IMR-90 (cell line): ENCODE measurements around the gene YBX1. TPM values are rescaled to one million over a fixed set of nuclear protein-coding genes. Genes with fewer than 3 reads are reported as not detected.

Experiments used
- ATAC-seq: fragments of 200-7000 bp; cut with Tn5 transposase; 2 replicates; pipeline ENCODE4 v1.9.1; 2020; ENCODE audit warnings: low read depth, mild to moderate bottlenecking, moderate library complexity
- BruUV-seq: library from RNA; stranded (reverse); fragments of 400-500 nt; replicated peaks from 2 replicates; lab custom pipeline; 2021; lab: Mats Ljungman, UMichigan
- CTCF ChIA-PET: fragments of 300-600 bp; formaldehyde crosslinking; extraction: SDS; loops from one replicate; lab custom pipeline; 2021; ENCODE audit warnings: antibody characterized with exemption; lab: Yijun Ruan, JAX
- POLR2A ChIA-PET: fragments of 300-600 bp; sonication (Branson Sonifier 250); formaldehyde crosslinking; loops from one replicate; lab custom pipeline; 2022; ENCODE audit warnings: antibody characterized with exemption; ENCODE audit not compliant: unreplicated experiment; lab: Charles Lee
- DNase-seq: peaks from one replicate; pipeline ENCODE4 v3.0.0; 2013
- H2AFZ ChIP-seq: replicated peaks from 2 replicates; pipeline ENCODE3; 2013; ENCODE audit warnings: low read length, mild to moderate bottlenecking; ENCODE audit not compliant: poor library complexity
- H2AK5ac ChIP-seq: 2 replicates; pipeline ENCODE4 v1.6.1; 2013; ENCODE audit warnings: low read depth, low read length, inconsistent platforms
- H2AK9ac ChIP-seq: replicated peaks from 2 replicates; pipeline ENCODE3; 2013; ENCODE audit warnings: mild to moderate bottlenecking, low read depth, low read length, moderate library complexity; ENCODE audit not compliant: poor library complexity
- H2BK120ac ChIP-seq: 2 replicates; pipeline ENCODE4 v1.6.1; 2013; ENCODE audit warnings: low read depth, low read length, inconsistent platforms
- H2BK15ac ChIP-seq: 3 replicates; pipeline ENCODE4 v1.6.1; 2013; ENCODE audit warnings: low read depth, low read length, inconsistent platforms
- H2BK20ac ChIP-seq: 2 replicates; pipeline ENCODE4 v1.6.1; 2013; ENCODE audit warnings: low read depth, mild to moderate bottlenecking, inconsistent platforms, low read length, moderate library complexity
- H2BK5ac ChIP-seq: 2 replicates; pipeline ENCODE4 v1.6.1; 2013; ENCODE audit warnings: mild to moderate bottlenecking, low read depth, low read length, inconsistent platforms; ENCODE audit not compliant: poor library complexity, severe bottlenecking
- H3K14ac ChIP-seq: replicated peaks from 2 replicates; pipeline ENCODE4 v1.6.1; 2013; ENCODE audit warnings: low read depth, low read length, inconsistent platforms
- H3K18ac ChIP-seq: 2 replicates; pipeline ENCODE4 v1.6.1; 2013; ENCODE audit warnings: low read depth, low read length, control low read depth
- H3K23ac ChIP-seq: 2 replicates; pipeline ENCODE4 v1.6.1; 2013; ENCODE audit warnings: low read depth, low read length, inconsistent platforms
- H3K27ac ChIP-seq: 2 replicates; pipeline ENCODE4 v1.5.1; 2013; ENCODE audit warnings: mild to moderate bottlenecking, control low read depth, low read length; ENCODE audit not compliant: insufficient read depth
- H3K27me3 ChIP-seq: 2 replicates; pipeline ENCODE4 v1.6.1; 2013; ENCODE audit warnings: low read length; ENCODE audit not compliant: control insufficient read depth, insufficient read depth
- H3K36me3 ChIP-seq: 2 replicates; pipeline ENCODE4 v1.6.1; 2013; ENCODE audit warnings: low read length, mixed read lengths; ENCODE audit not compliant: control insufficient read depth, insufficient read depth
- H3K4ac ChIP-seq: 2 replicates; pipeline ENCODE4 v1.6.1; 2013; ENCODE audit warnings: low read depth, low read length, inconsistent platforms
- H3K4me1 ChIP-seq: 2 replicates; pipeline ENCODE4 v1.6.1; 2013; ENCODE audit warnings: low read length, mixed read lengths; ENCODE audit not compliant: control insufficient read depth, insufficient read depth
- H3K4me2 ChIP-seq: 2 replicates; pipeline ENCODE4 v1.6.1; 2013; ENCODE audit warnings: low read depth, mild to moderate bottlenecking, control low read depth, low read length, moderate library complexity
- H3K4me3 ChIP-seq: 2 replicates; pipeline ENCODE4 v1.5.1; 2013; ENCODE audit warnings: low read depth, mild to moderate bottlenecking, control low read depth, low read length, moderate library complexity; ENCODE audit not compliant: insufficient read depth
- H3K56ac ChIP-seq: 2 replicates; pipeline ENCODE4 v1.6.1; 2013; ENCODE audit warnings: low read length, inconsistent platforms; ENCODE audit not compliant: insufficient read depth; ENCODE audit errors: extremely low read depth
- H3K79me1 ChIP-seq, 2 experiments: 2 replicates each; pipeline ENCODE4 v1.6.1; 2013; ENCODE audit warnings: low read length in 2 of 2, inconsistent platforms in 1 of 2, low read depth in 1 of 2
- H3K9ac ChIP-seq: 2 replicates; pipeline ENCODE4 v1.6.1; 2013; ENCODE audit warnings: low read depth, low read length, control low read depth
- H3K9me1 ChIP-seq: 2 replicates; pipeline ENCODE4 v1.6.1; 2013; ENCODE audit warnings: low read length, inconsistent platforms; ENCODE audit not compliant: insufficient read depth
- H3K9me3 ChIP-seq: 2 replicates; pipeline ENCODE4 v1.6.1; 2013; ENCODE audit warnings: low read length; ENCODE audit not compliant: control insufficient read depth, insufficient read depth
- H4K20me1 ChIP-seq: 2 replicates; pipeline ENCODE4 v1.6.1; 2013; ENCODE audit warnings: low read length, inconsistent platforms; ENCODE audit not compliant: insufficient read depth
- H4K5ac ChIP-seq: 2 replicates; pipeline ENCODE4 v1.6.1; 2013; ENCODE audit warnings: mild to moderate bottlenecking, low read depth, low read length, control low read depth
- H4K8ac ChIP-seq, 2 experiments: 2 replicates each; pipeline ENCODE4 v1.6.1; 2013; ENCODE audit warnings: low read depth in 2 of 2, low read length in 2 of 2, control low read depth in 1 of 2, inconsistent platforms in 1 of 2
- H4K91ac ChIP-seq: 2 replicates; pipeline ENCODE4 v1.6.1; 2013; ENCODE audit warnings: low read depth, low read length, inconsistent platforms; ENCODE audit not compliant: insufficient read depth
- BHLHE40 ChIP-seq: fragments of 150-350 bp; IDR thresholded peaks from 2 replicates; pipeline ENCODE4 v1.6.1; 2016; ENCODE audit warnings: mild to moderate bottlenecking, low read depth, low read length
- CEBPB ChIP-seq: IDR thresholded peaks from 2 replicates; pipeline ENCODE4 v1.6.1; 2012; ENCODE audit warnings: low read depth, low read length, improper control_type of control experiment
- CHD1 ChIP-seq: IDR thresholded peaks from 2 replicates; pipeline ENCODE4 v1.6.1; 2012; ENCODE audit warnings: low read depth, low read length, improper control_type of control experiment
- ELK1 ChIP-seq: fragments of 150-350 bp; IDR thresholded peaks from 2 replicates; pipeline ENCODE4 v1.6.1; 2016; ENCODE audit warnings: low read depth, mild to moderate bottlenecking, low read length, moderate library complexity, borderline replicate concordance
- FOS ChIP-seq: fragments of 150-350 bp; IDR thresholded peaks from 2 replicates; pipeline ENCODE4 v1.6.1; 2016; ENCODE audit warnings: low read depth, low read length
- MAFK ChIP-seq: IDR thresholded peaks from 2 replicates; pipeline ENCODE4 v1.6.1; 2012; ENCODE audit warnings: low read depth, low read length, improper control_type of control experiment
- MXI1 ChIP-seq: IDR thresholded peaks from 2 replicates; pipeline ENCODE4 v1.6.1; 2012; ENCODE audit warnings: low read depth, mild to moderate bottlenecking, low read length, moderate library complexity, borderline replicate concordance
- NFE2L2 ChIP-seq: fragments of 150-350 bp; IDR thresholded peaks from 2 replicates; pipeline ENCODE4 v1.6.1; 2016; ENCODE audit warnings: low read depth, mild to moderate bottlenecking, low read length
- RAD21 ChIP-seq: IDR thresholded peaks from 2 replicates; pipeline ENCODE4 v1.6.1; 2012; ENCODE audit warnings: low read length, improper control_type of control experiment
- SMC3 ChIP-seq: fragments of 150-350 bp; IDR thresholded peaks from 2 replicates; pipeline ENCODE4 v1.6.1; 2016; ENCODE audit warnings: low read depth, mild to moderate bottlenecking, antibody characterized with exemption, low read length, moderate library complexity
- WGBS, 2 experiments: methylation state at CpG; one replicate each; pipeline versions ENCODE4 v1.1.5 to v1.1.7; 2013; ENCODE audit warnings: missing lambda C conversion rate in 2 of 2; ENCODE audit not compliant: insufficient read length in 1 of 2; ENCODE audit errors: extremely low coverage in 2 of 2; 5-methylcytosine and 5-hydroxymethylcytosine counted together
- dilution Hi-C: fragments of 300-500 bp; cut with HindIII; formaldehyde crosslinking; loops from one replicate; pipeline ENCODE4 v1.14.3; 2018; ENCODE audit warnings: low sequenced_read_pairs; ENCODE audit not compliant: unreplicated experiment
- in situ Hi-C: fragments of 300-500 bp; cut with MboI; formaldehyde crosslinking; loops from 3 replicates; pipeline ENCODE4 v1.14.3; 2019; ENCODE audit warnings: low sequenced_read_pairs, inconsistent platforms, mixed read lengths
- intact Hi-C: fragments of 100-400 bp; cut with micrococcal nuclease; formaldehyde crosslinking; loops from 2 replicates; pipeline ENCODE4 v1.10.0; 2022
- polyA plus RNA-seq, 3 experiments: library from polyadenylated mRNA; depleted of rRNA; stranded (reverse); fragments of >200 nt; gene quantifications; 2 replicates each; pipeline ENCODE4 v1.2.3, GENCODE V29; 2012; ENCODE audit warnings: low replicate concordance in 1 of 3
- total RNA-seq: library from RNA; depleted of rRNA; stranded (reverse); fragments of >200 nt; gene quantifications from 2 replicates; pipeline ENCODE4 v1.2.3, GENCODE V29; 2012

Gene YBX1
- total and polyA plus RNA-seq, 2 of the 4 experiments (the other 2 are of a cell fraction) = 605 to 843 TPM

GRCh38 chr1:42721926-42722325, 39.7 kb downstream of the YBX1 start:
- Histone ChIP-seq H2BK5ac (no peak overlapping the region), H3K36me3 (no peaks in the 10 kb centered on the region), H3K9ac (no peak overlapping the region), H3K4me2 (no peak overlapping the region), H2BK20ac (no peak overlapping the region), H2AK9ac (no peak overlapping the region), H4K91ac (no peak overlapping the region), H3K14ac (no peak overlapping the region), H3K27ac (no peak overlapping the region), H3K79me1 (peaks cover 3 to 4% of the 10 kb centered on the region in 2 experiments; a peak in 1 of 4 replicates), H4K5ac (no peak overlapping the region), H3K27me3 (no peaks in the 10 kb centered on the region), H3K4me3 (no peak overlapping the region), H2AK5ac (no peak overlapping the region), H3K4me1 (no peaks in the 10 kb centered on the region), H3K18ac (no peak overlapping the region), H4K20me1 (no peaks in the 10 kb centered on the region), H3K4ac (no peak overlapping the region), H2BK15ac (no peak overlapping the region), H3K9me1 (no peaks in the 10 kb centered on the region), H3K9me3 (no peaks in the 10 kb centered on the region), H2BK120ac (no peak overlapping the region), H2AFZ (no peak overlapping the region), H3K56ac (no peak overlapping the region), H4K8ac (no peak overlapping the region), H3K23ac (no peak overlapping the region)
- no TSS peak for BruUV-seq
- ChIA-PET CTCF (interaction anchor here (0.6 kb wide), 1 partner anchor 21 kb away, joined by 3 read pairs; no protein-coding TSS in a partner anchor), POLR2A (interaction anchor here (0.6 kb wide), 3 partner anchors 16 to 40 kb away, joined by 3 to 12 read pairs (median 5); no protein-coding TSS in a partner anchor)
- dilution Hi-C loops (no loop called here), intact Hi-C loops (no loop called here), in situ Hi-C loops (no loop called here)
- no peak for ATAC-seq
- no peak for DNase-seq
- WGBS, 2 experiments = no CpG with 5 or more reads among the region's 3 CpGs
- TF ChIP-seq MAFK (no peak), CHD1 (no peak), ELK1 (no peak), CEBPB (no peak), NFE2L2 (no peak), SMC3 (no peak), BHLHE40 (no peak), RAD21 (no peak), FOS (no peak), MXI1 (no peak)
